ENCODE data around the gene NOLC1.

Gene NOLC1

DNA sequence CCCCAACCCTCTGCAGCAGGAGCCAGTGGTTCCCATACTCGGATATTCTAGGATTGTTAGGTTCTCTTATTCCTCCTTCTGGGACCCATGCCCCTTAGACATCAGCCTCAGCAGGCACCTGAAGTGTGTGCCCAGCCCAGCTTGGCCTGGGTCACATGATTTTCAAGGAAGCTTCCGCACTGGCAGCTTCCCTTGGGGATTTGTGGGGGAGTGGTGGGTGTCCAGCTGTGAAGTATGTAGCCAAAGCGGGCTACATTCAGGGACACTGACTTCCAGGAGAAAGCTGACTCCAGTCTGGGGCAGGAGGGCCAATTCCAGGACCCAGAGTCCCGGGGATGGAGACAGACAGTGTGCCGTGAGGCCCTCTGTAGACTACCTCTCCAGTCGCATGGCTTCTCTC lies 33.3 kb upstream of the NOLC1 start:
- no peak for TF ChIP-seq EZH2 (IDR thresholded peaks at IDR 0.05; ENCODE audit: borderline replicate concordance, low read depth, low read length, severe bottlenecking)
- TF ChIP-seq CTCF (IDR thresholded peaks at IDR 0.05; ENCODE audit: borderline replicate concordance, extremely low read depth, low read length, poor library complexity, severe bottlenecking) = no peak
- H3K4me1 ChIP-seq (ENCODE audit: insufficient read depth, low read length) = peaks cover 68% of the 10 kb centered on the region
- H2AFZ ChIP-seq (ENCODE audit: low read depth, low read length) = no peak overlapping the region
- peak overlapping the region; percentile 85 for H3K4me2 ChIP-seq (ENCODE audit: insufficient read depth, low read length)
- DNase-seq (peak; percentile 32), ATAC-seq (ENCODE audit: insufficient read depth, low read depth) (no peak)
- H3K36me3 ChIP-seq (ENCODE audit: insufficient read depth, low read length) = no peaks in the 10 kb centered on the region; the same call in 1 of the 2 replicates
- H3K27ac ChIP-seq (ENCODE audit: low read length) = peak overlapping the region; percentile 89
- H4K20me1 ChIP-seq (ENCODE audit: insufficient read depth, low read length) = peaks cover 6% of the 10 kb centered on the region
- no peaks in the 10 kb centered on the region for H3K9me3 ChIP-seq (ENCODE audit: insufficient read depth, low read length, severe bottlenecking)
- peak overlapping the region; percentile 89 for H3K9ac ChIP-seq (ENCODE audit: low read depth, low read length)
- no peaks in the 10 kb centered on the region for H3K27me3 ChIP-seq (ENCODE audit: insufficient read depth, low read length, poor library complexity)
- H3K4me3 ChIP-seq (ENCODE audit: low read depth in 1 of 2, low read length in 2 of 2) = peak overlapping the region in 1 of 2 experiments; percentile 91; a peak in 2 of 4 replicates
- H3K79me2 ChIP-seq (ENCODE audit: insufficient read depth, low read length) = peaks cover 65% of the 10 kb centered on the region

DNA sequence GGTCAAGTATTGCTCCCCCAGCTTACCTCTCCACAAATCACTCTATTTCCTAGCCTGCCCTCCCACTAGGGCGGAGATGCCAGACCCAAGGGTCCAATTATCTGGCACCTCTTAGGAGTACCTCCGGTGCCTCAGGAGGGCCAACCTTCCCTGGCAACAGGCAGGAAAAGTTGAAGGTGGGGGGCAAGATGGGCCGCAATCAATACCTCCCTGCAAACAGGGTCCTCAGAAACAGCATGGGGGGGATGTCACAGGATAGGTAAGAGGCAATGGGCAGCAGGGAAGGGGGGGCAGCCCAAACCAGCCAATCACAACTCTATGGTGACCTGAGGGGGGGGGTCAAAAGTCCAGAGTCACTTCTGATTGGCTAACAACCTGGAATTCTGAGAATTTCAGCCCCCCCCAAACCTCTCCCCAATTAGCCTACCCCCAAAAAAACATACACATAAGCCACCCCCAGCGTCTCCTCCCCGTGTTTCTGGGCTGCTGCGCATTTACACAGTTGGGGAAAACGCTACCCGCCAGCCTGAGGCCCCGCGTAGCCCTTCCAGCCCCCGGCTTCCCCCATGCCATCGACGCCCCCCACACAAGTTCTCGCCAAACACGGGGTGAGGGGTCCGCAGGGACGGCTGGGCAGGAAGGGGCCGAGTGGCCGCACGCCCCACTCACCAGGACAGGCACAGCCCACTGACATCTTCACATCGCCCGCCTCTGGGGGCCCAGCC lies 32.6 kb upstream of the NOLC1 start:
- Histone ChIP-seq H3K9ac (ENCODE audit: low read depth, low read length) (peak overlapping the region; percentile 89), H2AFZ (ENCODE audit: low read depth, low read length) (peak overlapping the region; percentile 89), H3K4me2 (ENCODE audit: insufficient read depth, low read length) (peak overlapping the region; percentile 85), H4K20me1 (ENCODE audit: insufficient read depth, low read length) (peaks cover 4% of the 10 kb centered on the region; the same call in 1 of the 2 replicates), H3K36me3 (ENCODE audit: insufficient read depth, low read length) (no peaks in the 10 kb centered on the region), H3K4me3 (ENCODE audit: low read depth in 1 of 2, low read length in 2 of 2) (peak overlapping the region; percentile 63 to 91; a peak in 3 of 4 replicates), H3K79me2 (ENCODE audit: insufficient read depth, low read length) (peaks cover 58% of the 10 kb centered on the region), H3K27me3 (ENCODE audit: insufficient read depth, low read length, poor library complexity) (no peaks in the 10 kb centered on the region), H3K4me1 (ENCODE audit: insufficient read depth, low read length) (peaks cover 65% of the 10 kb centered on the region), H3K9me3 (ENCODE audit: insufficient read depth, low read length, severe bottlenecking) (no peaks in the 10 kb centered on the region), H3K27ac (ENCODE audit: low read length) (peak overlapping the region; percentile 89)
- ATAC-seq (ENCODE audit: insufficient read depth, low read depth) (no peak), DNase-seq (peak; percentile 48)
- TF ChIP-seq EZH2 (IDR thresholded peaks at IDR 0.05; ENCODE audit: borderline replicate concordance, low read depth, low read length, severe bottlenecking) (no peak), CTCF (IDR thresholded peaks at IDR 0.05; ENCODE audit: borderline replicate concordance, extremely low read depth, low read length, poor library complexity, severe bottlenecking) (no peak)

GRCh38 chr10:102120142-102120990 lies 31.8 kb upstream of the NOLC1 start, which contains the start of gene LDB1:
LDB1 (minus strand) TSS chr10:102120368; CDS start chr10:102120110, 258 bp downstream.
- ATAC-seq (ENCODE audit: insufficient read depth, low read depth) (peak; percentile 64), DNase-seq (peak; percentile 85)
- Histone ChIP-seq H3K36me3 (ENCODE audit: insufficient read depth, low read length) (no peaks in the 10 kb centered on the region), H2AFZ (ENCODE audit: low read depth, low read length) (peak within 1 kb of the TSS; percentile 89), H3K27ac (ENCODE audit: low read length) (peak within 1 kb of the TSS; percentile 89), H3K9me3 (ENCODE audit: insufficient read depth, low read length, severe bottlenecking) (no peaks in the 10 kb centered on the region), H4K20me1 (ENCODE audit: insufficient read depth, low read length) (peaks cover 4% of the 10 kb centered on the region; the same call in 1 of the 2 replicates), H3K4me3 (ENCODE audit: low read depth in 1 of 2, low read length in 2 of 2) (peak within 1 kb of the TSS; percentile 74 to 91), H3K9ac (ENCODE audit: low read depth, low read length) (peak within 1 kb of the TSS; percentile 89), H3K27me3 (ENCODE audit: insufficient read depth, low read length, poor library complexity) (no peaks in the 10 kb centered on the region), H3K4me1 (ENCODE audit: insufficient read depth, low read length) (peaks cover 60% of the 10 kb centered on the region), H3K4me2 (ENCODE audit: insufficient read depth, low read length) (peak within 1 kb of the TSS; percentile 85), H3K79me2 (ENCODE audit: insufficient read depth, low read length) (peaks cover 50% of the 10 kb centered on the region)
- TF ChIP-seq CTCF (IDR thresholded peaks at IDR 0.05; ENCODE audit: borderline replicate concordance, extremely low read depth, low read length, poor library complexity, severe bottlenecking) (peak; percentile 15), EZH2 (IDR thresholded peaks at IDR 0.05; ENCODE audit: borderline replicate concordance, low read depth, low read length, severe bottlenecking) (no peak)

Data from DND-41 (cell line).